HCT116 (cell line): ENCODE data around the gene UPF1.

Source experiments
- CTCF ChIP-seq, 3 experiments: fragments of 200-600 bp in 1 of 3; sonication (generic) in 1 of 3; IDR thresholded peaks in 2 of 3; conservative IDR thresholded peaks in 1 of 3; 2 replicates each; pipeline ENCODE4 v1.5.1; 2012 to 2017; ENCODE audit warnings: low read depth in 2 of 3, low read length in 2 of 3, antibody characterized with exemption in 1 of 3, borderline replicate concordance in 1 of 3, control low read depth in 1 of 3, mild to moderate bottlenecking in 1 of 3, mixed read lengths in 1 of 3, mixed run types in 1 of 3, moderate library complexity in 1 of 3; ENCODE audit not compliant: insufficient read depth in 1 of 3
- EGR1 ChIP-seq: IDR thresholded peaks from 2 replicates; pipeline ENCODE4 v1.6.1; 2012; ENCODE audit warnings: low read depth
- POLR2A ChIP-seq: IDR thresholded peaks from 2 replicates; pipeline ENCODE4 v1.7.0; 2011; ENCODE audit warnings: borderline replicate concordance; ENCODE audit not compliant: insufficient read depth, insufficient read length; ENCODE audit errors: extremely low read depth
- POLR2AphosphoS5 ChIP-seq: IDR thresholded peaks from 2 replicates; pipeline ENCODE4 v1.6.1; 2011; ENCODE audit warnings: mild to moderate bottlenecking, low read depth, low read length, moderate library complexity
- REST ChIP-seq: IDR thresholded peaks from 2 replicates; pipeline ENCODE4 v1.6.1; 2012; ENCODE audit warnings: low read depth
- YY1 ChIP-seq: IDR thresholded peaks from 2 replicates; pipeline ENCODE4 v1.6.1; 2011; ENCODE audit warnings: low read length, low read depth, moderate library complexity, mild to moderate bottlenecking; ENCODE audit not compliant: insufficient replicate concordance; ENCODE audit errors: extremely low read depth
- ZNF274 ChIP-seq: fragments of 200-500 bp; sonication (Bioruptor generic); IDR thresholded peaks from 2 replicates; pipeline ENCODE4 v1.6.1; 2014; ENCODE audit warnings: mild to moderate bottlenecking, low read depth, low read length, inconsistent platforms

DNA sequence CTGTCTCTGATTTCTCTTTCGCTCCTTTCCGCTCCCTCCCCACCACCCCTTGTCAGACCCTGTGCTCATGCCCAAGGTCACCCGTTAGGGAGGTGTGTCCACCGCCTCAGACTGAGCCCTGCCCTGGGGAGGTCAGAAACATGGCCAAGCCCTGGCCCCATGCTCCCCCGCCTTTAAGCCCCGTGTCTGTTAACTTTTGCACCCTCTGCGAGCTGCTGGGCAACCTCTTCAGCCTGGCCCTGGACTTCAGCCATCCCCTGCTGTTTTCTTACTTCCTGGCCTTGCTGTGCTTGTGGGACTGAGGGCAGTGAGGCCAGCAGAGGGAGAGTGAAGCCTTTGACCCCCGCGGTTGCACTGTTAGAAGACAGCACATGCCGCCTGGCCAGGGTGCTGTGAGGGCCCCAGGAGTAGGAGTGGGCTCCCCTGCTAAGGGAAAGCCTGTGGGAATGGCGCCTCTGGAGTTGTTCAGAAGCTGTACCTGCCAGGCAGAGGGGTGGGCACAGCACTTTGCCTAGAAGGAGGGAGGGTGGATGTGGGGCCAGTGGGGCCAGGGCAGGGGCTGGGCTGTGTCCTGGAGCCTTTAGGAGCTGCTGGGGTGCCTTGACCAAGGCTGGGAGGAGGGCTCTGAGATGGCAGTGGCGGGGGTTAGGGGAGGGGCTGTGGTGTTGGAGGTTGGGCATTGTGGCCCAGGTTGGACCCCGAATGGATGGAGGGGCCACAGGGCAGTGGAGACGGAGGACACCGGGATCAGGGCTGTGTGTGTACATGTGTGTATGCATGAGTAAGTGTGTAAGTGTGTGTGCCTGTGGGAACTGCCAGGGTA lies 7.9 kb downstream of the UPF1 start:
- TF ChIP-seq YY1 (no peak), POLR2A (no peak), POLR2AphosphoS5 (no peak), CTCF (IDR thresholded peaks at IDR 0.05 in 2 of 3, conservative IDR thresholded peaks at IDR 0.05 in 1 of 3; ENCODE audit: borderline replicate concordance in 1 of 3, insufficient read depth in 1 of 3, low read depth in 2 of 3, low read length in 2 of 3) (no peak), EGR1 (no peak), REST (no peak), ZNF274 (no peak)
